GM18498 (cell line): ENCODE data around the gene NCMAP.

Experiments used
- ATAC-seq: cut with Tn5 transposase; IDR thresholded peaks from one replicate; pipeline ENCODE4 v1.9.1; 2021; ENCODE audit warnings: mild to moderate bottlenecking, moderate library complexity; ENCODE audit not compliant: unreplicated experiment

Gene NCMAP

DNA sequence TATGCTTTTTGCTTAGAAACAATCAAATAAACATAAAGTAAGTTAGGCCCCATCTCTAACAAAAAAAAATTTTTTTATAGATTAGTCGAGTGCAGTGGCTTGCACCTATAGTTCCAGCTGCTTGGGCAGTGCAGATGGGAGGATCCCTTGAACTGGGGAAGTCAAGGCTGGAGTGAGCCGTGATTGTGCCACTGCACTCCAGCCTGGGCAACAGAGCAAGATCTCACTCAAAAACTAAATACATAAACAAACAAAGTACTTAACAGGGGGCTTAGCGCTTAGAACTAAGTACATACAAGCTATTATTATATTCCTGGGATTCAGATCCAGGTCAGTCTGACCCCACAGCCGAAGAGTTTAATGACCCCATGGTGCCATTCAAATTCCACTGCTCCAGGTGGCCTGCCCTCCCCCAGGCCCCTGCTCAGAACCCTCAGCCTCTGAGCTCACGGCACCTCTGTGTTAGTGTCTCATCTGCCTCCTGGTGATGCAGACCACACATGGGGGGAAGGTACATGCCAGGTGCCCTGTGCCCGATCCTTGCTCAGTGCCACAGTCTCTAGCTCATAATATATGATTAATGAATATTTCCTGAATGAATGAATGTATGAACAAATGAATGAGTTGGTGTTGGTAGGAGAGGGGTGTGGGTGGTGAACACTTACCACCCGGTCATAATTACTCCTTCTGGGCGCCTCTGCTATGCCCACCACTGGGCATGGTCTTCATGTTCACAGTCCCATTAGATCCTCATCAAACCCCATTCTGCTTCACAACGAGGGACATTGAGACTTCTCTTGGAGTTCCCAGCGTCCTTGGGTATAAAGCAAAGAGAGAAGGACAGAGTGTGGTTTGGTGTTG is 14.6 kb downstream of the NCMAP start:
- ATAC-seq = no peak

GRCh38 chr1:24572301-24572700 is 16.4 kb downstream of the NCMAP start:
- no peak for ATAC-seq

DNA sequence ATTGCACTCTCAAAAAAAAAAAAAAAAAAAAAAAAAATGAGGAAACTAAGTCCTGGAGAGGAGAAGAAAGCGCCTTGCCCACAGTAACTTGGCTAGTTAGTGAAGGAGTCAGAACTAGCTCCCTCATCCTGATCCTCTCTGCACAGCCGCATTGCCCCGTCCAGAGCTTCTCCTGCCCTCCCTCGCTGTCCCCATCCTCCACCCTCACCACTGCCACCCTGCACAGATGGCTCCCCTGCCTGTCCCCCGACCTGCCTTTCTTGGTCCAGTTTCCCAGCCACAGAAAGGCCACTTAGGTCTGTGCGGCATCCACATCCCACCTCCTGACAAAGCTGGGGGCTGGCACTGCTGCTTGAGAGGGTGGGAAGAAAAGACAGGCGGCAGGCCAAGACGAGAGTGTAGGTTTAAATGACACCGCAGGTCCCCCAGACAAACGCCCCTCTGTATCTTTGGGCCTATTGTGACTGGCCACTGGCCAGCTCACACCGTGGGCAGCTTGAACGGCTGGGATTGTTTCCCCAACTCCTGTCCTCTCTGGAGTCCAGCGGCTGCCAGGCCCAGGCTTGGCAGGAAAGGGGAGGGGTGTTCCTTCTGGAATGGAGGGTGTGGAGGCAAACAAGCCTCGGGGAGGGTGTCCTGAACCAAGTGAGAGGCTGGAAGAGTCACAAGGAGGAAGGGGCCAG is 20.2 kb downstream of the NCMAP start:
- ATAC-seq = no peak

GRCh38 chr1:24578846-24579245 is 23.0 kb downstream of the NCMAP start:
- ATAC-seq = no peak

DNA sequence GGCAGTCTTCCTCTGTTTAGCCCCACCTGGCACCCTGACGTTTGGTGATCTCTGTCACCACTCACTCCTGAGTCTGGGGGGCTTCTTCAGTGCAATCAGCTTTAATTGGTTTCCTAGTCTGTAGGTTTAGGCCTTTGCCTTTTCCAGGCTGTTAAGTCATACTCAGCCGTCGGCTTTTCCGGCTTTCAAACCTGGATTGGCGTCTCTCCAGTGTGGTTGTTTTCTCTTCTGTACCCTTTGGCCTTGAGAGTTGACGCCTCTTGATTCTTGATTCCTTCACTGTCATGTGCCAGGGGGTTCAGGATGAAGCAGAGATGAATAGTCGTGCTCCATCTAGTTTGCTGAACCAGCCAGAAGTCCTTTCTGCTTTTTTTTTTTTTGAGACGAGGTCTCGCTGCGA is 24.9 kb downstream of the NCMAP start:
- no peak for ATAC-seq

- ATAC-seq = no peak
Measured at GRCh38 chr1:24584171-24584647, 28.3 kb downstream of the NCMAP start.

DNA sequence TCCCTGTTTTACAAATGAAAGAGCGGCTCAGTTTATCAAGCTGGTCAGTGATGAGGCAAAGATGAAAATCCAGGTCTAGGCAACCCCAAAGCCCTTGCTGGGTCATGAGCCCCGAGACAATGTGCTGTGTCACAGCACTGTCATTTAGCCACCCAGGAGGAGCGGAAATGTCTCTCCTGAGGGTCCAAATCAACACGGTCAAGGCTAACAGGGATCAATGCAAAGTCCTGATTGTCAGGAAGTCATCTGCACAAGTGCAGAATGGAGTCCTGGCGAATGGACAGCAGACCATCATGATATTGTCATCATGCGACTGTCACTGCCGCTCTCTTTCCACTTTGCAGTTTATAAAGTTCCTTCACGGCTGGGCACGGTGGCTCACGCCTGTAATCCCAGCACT is 30.2 kb downstream of the NCMAP start:
- ATAC-seq = no peak

DNA sequence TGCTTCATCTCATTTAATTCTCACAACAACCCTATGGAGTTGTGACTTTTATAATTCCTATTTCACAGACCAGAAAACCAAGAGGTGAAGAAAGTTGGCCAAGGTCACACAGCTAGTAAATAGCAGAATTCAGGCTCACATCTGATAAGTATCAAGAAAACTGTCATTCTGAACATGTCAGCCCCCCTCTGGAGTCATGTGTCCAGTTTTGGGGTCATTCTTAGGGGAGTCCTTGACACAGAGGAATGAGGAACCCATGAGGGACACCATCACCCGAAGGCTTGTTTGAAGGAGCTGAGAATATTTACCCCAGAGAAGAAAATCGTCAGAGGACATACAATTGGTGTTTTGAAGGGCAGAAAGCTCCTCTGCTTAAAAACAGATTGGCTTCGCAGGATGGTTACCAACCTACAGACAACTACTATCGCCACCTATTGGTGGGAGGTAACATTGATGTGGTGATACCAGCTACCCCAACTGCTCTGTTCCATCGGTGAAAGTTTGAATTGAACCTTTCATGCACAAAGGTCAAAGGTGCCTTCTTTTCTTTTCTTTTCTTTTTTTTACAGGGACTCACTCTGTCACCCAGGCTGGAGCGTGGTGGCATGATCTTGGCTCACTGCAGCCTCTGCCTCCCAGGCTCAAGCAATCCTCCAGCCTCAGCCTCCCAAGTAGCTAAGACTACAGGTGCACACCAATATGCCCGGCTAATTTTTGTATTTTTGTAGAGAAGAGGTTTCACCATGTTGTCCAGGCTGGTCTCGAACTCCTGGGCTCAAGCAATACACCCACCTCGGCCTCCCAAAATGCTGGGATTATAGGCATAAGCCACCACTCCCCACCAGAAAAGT is 31.3 kb downstream of the NCMAP start:
- peak; percentile 47 for ATAC-seq

DNA sequence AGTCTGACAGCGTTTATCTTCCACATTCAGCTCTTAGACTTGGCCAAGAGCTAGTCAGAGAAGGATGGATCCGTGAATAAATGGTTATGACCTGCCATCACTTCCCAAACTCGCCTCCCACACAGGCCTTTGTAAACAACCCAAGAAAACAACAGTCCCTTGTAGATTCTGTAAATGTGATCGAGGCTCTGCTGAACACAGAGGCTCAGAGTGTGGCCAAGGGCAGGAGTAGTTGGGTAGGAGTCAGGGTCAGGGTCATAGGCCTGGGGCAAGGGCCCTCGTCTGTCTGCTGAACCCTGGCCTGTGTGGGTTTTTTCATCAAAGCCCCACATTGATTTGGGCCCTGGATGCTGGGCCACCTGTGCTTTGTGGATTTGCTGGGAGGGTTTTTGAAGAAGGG is 32.7 kb downstream of the NCMAP start:
- no peak for ATAC-seq

DNA sequence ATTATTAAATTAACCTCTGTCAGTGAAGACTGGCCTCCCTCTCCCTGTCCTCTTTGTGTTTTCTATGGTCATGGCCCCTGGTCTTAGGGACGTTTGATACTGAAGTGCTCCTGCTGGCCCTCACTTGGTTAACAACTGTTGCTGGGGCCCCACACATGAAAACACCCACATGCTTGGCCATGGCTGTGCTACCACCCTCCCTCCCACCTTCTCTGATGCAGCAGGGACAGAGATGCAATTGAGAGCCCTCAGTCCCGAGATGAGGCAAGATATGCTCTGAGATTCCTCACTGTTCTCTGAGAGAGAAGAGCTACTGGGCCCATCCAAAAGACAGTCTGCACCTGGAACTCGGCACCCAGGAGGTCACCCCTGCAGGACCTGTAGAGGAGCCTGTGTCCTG is 33.3 kb downstream of the NCMAP start:
- ATAC-seq = no peak

GRCh38 chr1:24591781-24592180 is 35.9 kb downstream of the NCMAP start:
- no peak for ATAC-seq

GRCh38 chr1:24594328-24594598 is 38.4 kb downstream of the NCMAP start:
- no peak for ATAC-seq

- no peak for ATAC-seq
Measured at GRCh38 chr1:24596401-24596880, 40.6 kb downstream of the NCMAP start.

DNA sequence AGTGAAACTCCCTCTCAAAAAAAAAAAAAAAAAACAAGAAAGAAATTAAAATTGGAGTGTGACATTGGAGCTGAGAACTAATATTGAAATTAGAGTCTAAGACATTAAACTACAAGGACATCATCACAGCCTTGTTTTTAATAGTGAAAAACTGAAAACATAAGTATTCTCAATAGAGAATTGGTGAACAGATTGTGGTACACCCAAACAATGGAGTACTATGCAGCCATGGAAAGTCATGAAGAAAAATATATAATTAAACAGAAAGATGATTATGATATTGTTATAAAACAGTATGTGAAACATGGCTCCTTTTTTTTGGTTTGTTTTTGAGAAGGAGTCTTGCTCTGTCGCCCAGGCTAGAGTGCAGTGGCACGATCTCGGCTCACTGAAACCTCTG is 43.4 kb downstream of the NCMAP start:
- ATAC-seq = no peak

DNA sequence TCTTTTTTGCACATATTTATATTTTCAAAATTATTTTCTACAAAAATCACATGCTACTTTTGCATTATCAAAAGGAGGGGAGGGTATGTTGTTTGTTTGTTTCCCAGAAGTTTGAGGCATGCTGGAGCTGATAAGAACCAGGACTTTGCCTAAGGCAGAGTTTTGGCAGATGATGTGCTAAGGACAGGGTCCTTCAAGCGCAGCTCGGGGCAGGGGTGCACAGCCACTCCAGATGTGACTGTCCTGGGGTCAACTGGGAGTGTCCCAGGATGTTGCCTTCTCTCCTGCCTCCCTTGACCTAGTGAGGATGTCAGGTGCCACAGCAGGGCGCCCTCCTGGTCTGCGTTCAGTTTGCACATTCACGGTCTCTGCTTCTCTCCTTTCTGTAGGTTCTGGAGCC is 44.7 kb downstream of the NCMAP start:
- ATAC-seq = no peak

- ATAC-seq = no peak
Measured at GRCh38 chr1:24605534-24606295, 49.8 kb downstream of the NCMAP start.

GRCh38 chr1:24606296-24606605 is 50.4 kb downstream of the NCMAP start:
- ATAC-seq = no peak

DNA sequence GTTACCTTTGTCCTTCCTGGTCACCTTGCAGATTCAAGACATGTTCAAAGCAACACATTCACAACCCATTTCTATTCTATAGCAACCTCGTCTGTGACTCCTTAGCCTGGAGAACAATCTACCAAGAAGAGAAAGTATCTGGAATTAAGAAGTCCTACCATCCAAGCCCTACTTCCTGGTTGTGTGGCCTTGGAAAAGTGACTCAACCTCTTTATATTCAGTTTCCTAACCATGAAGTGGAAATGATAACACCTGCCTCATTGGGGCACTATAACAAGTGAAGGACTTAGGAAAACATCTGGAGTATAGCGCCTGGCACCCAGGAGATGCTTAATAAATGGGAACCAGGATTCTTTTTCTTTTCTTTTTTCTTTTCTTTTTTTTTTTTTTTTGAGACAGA is 50.7 kb downstream of the NCMAP start:
- ATAC-seq = no peak

GRCh38 chr1:24609949-24610517 is 54.1 kb downstream of the NCMAP start:
- no peak for ATAC-seq

DNA sequence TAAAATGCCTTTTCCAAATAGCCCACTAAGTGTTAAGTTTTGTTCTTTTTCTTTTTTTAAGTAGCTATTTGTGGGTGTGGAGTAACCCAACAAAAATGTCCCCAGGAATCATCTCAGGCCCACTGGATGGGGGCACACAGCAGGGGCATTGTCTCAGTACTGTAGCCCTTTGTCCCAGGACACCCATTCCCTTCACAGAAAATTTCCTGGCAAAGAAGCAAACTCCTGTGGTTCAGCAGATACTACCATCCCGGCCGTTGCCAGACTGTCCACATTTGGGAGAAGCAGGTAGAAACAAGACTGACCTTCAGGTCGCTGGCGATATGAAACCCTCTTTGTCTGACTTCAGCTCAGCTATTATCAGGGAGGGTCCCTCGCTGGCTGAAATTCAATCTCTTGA is 63.5 kb downstream of the NCMAP start:
- no peak for ATAC-seq

GRCh38 chr1:24620678-24621077 is 64.8 kb downstream of the NCMAP start:
- ATAC-seq = no peak
